CD4-positive, alpha-beta T cell treated with Interleukin-4 for 4 hours (primary cell): Measurements from ENCODE around the gene TNRC6A.
A peak's percentile ranks its signal among the peaks of the same experiment; 100 is the strongest.
"Not testable (repeated sequence)": the region's sequence is repeated elsewhere in the genome, so short reads cannot be mapped to it uniquely, and the experiment has no call there.

Experiments
- DNase-seq: peaks from one replicate; pipeline ENCODE4 v3.0.0-alpha.2; 2020

TNRC6A gene

DNA sequence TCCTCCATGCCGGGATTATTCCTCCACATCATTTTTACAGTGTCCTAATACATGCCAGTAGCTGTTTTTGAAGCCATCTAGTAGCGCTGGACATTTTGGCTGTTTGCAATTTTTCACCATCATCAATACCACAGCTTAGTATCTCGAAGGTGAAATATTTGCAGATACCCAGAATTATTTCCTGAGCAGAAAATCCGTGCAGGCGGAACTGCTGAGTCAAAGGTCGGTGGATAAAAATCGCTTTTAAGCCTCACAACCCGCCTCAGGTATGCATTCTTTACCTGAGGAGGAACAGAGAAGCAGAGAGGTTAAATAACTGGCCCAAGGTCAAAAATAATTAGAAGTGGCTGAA is 584 bp upstream of the TNRC6A start:
- DNase-seq: peak; percentile 33

DNA sequence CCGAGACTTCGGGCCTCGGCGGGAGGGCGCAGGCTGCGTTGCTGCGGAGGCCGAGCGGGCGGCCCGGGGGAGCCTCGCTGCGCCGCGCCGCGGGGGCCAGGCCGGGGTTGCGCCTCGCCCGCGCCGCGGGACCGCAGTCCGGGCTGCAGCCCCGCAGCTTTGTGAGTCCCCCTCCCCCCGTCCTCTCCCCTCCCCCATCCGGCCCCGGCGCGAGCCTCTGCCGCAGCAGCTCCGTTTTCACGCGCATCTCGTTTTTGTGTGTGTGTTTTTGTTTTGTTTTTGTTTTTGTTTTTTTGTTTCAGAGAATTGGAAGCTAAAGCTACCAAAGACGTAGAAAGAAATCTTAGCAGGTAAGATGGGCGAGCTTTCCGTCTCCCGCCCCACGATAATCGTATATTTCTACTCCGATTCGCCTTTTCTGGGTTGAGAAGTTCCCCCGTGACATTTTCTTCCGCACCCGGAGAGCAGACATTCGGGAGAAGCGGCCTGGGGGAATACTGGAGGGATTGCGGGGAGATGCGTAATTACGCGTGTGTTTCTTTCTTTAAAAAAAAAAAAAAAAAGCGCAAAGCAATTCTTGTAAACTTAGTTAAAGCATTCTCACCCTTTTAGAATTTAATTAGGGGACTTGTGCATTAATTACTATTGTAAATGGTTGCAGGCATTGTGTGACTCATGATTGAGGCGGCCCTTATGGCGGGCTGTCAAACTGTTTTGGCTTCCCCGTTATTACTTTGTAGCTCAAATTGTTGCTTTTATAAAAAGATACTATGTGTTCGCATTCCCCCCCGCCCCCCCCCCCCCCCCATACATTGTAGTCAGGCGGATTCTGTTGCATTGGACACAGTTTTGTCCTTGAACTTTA is 732 bp downstream of the TNRC6A start:
- peak; percentile 42 for DNase-seq

- DNase-seq: no peak
Measured at GRCh38 chr16:24730914-24731313, 1.5 kb downstream of the TNRC6A start.

GRCh38 chr16:24731722-24732419 is 2.4 kb downstream of the TNRC6A start:
- no peak for DNase-seq

DNA sequence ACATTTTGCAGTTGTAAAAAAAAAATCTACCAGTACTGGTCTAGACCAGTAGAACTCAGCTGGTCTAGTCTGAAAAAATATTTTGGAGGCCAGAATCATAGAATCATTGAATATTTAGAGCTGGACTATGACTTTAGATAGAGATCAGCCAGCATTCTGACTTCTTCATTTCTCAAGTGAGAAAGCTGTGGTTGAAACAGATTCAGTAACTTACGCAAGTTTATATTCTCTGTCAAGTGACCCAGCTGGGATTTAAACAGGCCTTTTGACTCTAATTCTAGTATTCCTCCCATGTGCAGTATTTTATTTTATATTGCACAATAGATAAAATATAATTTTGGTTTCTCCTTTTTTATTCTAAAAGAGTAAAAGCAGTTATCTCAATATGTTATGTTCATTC is 4.9 kb downstream of the TNRC6A start:
- DNase-seq: no peak

GRCh38 chr16:24736758-24737157 is 7.3 kb downstream of the TNRC6A start:
- no peak for DNase-seq

- no peak for DNase-seq
Measured at GRCh38 chr16:24737391-24737871, 8.0 kb downstream of the TNRC6A start.

DNA sequence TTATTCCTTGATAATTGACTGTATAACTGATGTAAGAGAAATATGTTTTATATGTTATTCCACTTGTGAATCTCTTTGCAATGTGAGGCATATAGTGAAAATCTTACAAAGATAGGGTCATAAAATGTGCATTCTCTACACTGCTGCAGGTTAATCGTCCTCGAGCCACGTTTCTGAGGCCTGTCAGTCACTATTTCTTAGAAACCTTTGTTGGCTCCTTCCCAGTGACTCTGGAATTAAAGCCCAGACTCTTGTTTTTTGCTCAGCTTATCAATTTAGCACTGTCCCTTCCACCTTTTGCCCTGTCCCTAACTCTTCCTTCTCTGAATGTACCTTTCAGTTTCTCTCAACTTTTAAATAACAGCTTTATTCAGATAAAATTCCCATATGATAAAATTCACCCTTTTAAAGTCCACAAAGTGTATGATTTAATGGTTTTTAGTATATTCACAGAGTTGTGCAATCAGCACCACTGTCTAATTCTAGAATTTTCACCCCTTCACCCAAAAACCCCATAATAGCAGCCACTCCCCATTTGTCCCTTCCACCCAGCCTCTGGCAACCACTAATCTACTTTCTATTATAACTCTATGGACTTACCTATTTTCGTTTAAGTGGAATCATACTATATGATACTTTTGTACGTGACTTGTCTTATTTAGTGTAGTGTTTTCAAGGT is 8.6 kb downstream of the TNRC6A start:
- no peak for DNase-seq

DNA sequence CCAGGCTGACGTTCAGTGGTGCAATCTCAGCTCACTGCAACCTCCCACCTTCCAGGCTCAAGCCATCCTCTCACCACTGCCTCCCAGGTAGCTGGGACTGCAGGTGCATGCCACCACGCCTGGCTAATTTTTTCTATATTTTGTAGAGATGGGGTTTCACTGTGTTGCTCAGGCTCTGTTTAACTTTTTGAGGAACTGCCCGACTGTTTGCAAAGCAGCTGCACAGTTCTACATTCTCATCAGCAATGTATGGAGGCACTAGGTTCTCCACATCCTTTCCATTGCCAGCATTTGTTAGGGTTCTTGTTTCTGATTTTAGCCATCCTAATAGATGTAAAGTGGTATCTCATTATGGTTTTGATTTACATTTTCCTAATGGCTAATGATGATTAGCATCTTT is 9.4 kb downstream of the TNRC6A start:
- no peak for DNase-seq

- no peak for DNase-seq
Measured at GRCh38 chr16:24741862-24742261, 12.4 kb downstream of the TNRC6A start.

DNA sequence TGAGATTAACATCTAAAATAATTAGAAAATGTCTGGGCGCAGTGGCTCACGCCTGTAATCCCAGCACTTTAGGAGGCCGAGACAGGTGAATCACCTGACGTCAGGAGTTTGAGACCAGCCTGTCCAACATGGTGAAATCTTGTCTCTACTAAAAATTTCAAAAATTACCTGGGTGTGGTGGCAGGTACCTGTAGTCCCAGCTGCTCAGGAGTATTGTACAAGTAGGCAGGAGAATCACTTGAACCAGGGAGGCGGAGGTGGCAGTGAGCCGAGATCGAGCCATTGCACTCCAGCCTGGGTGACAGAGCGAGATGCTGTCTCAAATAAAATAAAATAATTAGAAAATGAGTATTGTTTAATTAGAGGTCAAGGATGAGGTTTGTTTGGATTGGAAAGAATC is 13.2 kb downstream of the TNRC6A start:
- not testable (repeated sequence) for DNase-seq

- DNase-seq: no peak
Measured at GRCh38 chr16:24745391-24745790, 15.9 kb downstream of the TNRC6A start.

DNA sequence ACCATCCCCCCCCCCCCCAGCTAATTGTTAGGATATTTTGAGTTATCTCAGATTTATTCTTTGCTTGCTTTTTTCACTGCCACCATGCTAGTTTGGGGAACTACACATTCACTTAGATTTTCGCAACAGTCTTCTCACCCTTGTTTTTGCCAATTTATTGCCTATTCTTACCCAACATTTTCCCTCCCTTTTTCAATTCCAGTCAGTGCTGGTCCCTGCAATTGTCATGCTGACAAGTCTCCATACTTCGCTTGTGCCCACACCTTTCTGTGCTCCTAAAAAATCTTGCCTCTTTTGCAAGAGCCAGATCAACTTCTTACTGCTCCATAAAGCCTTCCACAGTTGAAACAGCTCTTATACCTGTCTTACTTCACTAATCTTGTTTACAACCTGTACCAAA is 16.3 kb downstream of the TNRC6A start:
- DNase-seq: no peak

DNA sequence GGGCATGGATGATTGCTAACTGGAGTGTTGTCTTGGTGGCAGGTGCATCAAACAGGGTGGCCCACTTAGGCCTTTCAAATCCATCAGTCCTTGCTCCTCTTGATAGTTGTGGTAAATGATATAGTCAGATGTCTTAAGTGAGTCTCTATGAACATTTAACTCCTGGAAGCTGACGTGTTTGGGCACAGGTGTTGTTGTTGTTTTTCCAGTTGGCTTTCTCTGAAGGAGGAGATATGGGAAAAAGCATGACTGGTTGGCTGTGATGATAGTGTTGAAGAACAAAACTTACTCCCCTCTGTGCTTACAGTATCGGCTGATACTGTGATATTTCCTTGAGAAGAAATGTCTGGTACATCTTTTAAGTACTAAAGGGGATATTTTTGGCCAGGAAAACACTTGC is 18.0 kb downstream of the TNRC6A start:
- DNase-seq: no peak

DNA sequence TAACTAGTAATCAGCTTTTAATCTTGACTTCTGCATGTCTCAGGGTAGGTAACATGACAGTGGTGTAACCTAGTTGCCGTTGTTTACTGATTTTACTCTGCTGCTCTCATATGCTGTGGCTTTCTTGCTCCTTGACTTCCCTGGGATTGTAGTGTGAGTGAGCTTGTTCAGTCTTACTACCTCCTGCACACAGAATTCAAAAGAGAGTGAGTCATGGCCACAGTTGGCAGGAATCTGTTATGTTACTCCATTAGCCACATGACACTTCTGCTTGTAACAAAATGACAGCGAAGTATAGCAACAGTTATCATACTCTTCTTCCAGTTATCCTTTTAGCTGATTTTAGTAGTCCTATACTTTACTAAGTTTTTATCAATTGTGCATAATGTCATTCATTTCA is 18.8 kb downstream of the TNRC6A start:
- DNase-seq: peak; percentile 30

DNA sequence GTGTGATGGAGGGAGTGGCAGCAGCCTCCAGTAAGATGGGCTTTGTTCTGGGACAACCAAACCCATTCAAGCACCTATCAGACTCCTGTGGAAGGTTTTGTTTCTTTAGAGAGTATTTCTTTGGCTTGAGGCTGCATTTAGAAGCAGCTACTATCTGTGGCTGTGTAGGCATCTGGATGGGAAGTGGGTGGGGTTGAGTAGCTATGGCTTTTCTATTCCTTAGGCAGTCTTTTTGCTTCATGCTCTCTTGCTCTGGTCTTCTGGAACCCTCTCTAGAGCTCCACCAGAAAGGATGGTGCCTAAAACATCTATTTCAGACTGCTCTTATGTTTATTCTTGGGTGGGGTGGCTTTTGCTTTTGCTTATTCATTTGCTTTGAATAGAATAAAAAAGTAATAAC is 19.9 kb downstream of the TNRC6A start:
- no peak for DNase-seq

DNA sequence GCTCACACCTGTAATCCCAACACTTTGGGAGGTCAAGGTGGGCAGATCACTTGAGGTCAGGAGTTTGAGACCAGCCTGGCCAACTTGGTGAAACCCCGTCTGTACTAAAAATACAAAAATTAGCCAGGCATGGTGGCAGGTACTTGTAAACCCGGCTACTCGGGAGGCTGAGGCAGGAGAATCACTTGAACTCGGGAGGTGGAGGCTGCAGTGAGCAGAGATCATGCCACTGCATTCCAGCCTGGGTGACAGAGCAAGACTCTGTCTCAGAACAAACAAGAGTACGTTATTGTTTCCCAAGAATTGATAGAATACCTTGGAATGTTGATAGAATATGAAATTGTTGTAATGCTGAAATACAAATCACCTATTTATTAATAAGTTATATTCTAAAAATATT is 20.4 kb downstream of the TNRC6A start:
- DNase-seq: not testable (repeated sequence)

DNA sequence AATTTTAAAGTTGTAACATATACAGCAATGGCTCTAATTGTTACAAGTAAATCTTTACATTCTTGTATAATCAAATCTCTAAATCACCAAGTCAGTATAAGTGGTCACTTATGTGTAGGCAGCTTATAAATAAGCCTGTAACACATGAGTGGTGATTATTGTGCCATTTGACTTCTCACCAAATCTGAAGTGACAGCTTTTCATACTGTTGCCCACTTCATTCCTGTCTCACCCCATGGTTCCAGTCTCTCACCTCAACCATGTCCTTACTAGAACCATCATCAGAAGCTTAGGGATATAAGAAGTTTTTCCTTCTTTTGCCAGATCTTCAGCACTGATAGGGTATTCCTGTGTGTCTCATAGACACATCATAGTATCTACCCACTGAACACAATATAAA is 23.5 kb downstream of the TNRC6A start:
- DNase-seq: no peak

- peak; percentile 46 for DNase-seq
Measured at GRCh38 chr16:24753437-24753836, 24.0 kb downstream of the TNRC6A start.

DNA sequence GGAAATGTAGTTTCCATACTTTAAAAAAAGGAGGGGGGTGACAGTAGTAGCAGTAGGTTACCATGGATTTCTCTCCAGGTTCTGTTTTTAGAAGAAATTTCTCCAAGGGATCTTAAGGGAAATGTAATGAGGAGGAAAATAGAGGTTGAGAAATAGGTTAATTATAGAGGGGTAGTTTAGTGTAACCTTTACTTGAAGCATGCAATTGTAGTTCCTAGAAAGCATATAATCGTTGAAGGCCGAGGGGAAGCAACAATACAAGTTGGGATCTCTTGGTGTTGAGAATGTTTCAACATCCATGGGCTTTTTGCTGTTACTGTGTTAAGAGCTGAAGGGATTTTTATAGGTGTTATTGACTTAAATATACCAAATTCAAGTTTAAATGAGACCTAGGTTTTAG is 25.1 kb downstream of the TNRC6A start:
- DNase-seq: no peak

- DNase-seq: no peak
Measured at GRCh38 chr16:24755201-24755874, 25.9 kb downstream of the TNRC6A start.

DNA sequence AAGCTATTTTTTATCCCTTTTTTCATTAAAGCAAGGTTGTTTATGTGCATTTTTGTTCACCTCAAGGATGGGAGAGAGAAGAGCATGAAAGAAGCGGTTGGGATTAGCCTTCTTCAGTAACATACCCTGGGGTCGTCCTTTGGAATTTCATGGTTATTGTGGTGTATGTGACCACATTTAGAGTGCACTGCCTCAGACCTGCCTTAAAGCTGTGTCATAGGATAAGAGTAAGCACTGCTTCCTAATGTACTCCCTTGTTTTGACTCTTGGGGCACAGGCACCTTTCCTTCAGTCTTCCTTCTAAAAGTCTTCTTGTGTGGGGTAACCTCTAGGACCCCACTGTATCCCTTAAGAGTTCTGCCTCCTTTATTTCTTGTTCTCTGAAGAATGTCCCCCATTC is 28.9 kb downstream of the TNRC6A start:
- DNase-seq: no peak

- no peak for DNase-seq
Measured at GRCh38 chr16:24759006-24759405, 29.6 kb downstream of the TNRC6A start.
